ENCODE data around the gene ANKRD63.

- no peak for TF ChIP-seq CTCF (IDR thresholded peaks at IDR 0.05)
- TF ChIP-seq EZH2phosphoT487 (IDR thresholded peaks at IDR 0.05), result no peak
Observed at GRCh38 chr15:40329804-40330203, 46.9 kb upstream of the ANKRD63 start.
